ENCODE data around the gene THSD7A. TPM values are rescaled to one million over a fixed set of nuclear protein-coding genes. Genes with fewer than 3 reads are reported as not detected.

Gene THSD7A
- total RNA-seq, 4 donors from 2014 or later, result 11.4 to 24.7 (median 15.2) TPM

DNA sequence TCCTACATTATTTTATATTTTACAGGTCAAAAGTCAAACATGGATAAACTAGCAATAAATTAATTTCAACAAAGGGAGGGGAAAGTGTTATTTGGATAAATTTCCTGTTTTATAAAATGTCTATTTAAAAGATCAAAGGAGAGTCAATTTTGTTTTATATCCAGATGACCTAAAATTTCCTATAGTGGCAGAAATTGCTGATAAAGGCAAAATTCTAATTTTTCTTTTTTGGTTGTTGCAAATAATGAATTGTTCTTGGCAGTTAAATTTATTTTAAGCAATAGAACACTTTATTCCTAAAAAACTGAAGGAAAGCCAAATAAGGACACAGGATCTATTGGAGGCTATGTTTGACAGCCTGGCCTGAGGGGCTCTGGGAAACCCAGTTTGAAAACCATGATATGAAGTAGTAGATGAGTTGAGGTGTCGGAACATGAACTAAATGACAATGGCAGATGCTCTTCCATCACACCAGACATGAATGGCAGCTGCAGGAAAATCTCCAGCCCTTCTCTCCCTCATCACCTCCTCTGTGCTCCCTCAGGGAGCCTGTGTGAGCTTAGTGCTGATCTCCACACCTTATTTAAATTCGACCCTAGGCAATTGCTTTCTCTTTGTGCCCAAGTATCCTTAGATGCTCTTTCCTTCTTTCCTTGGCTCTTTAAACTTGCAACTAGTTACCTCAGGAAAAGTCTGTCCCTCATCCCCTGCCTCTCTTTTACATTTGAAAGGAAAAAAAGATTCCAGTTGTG is 395.0 kb downstream of the THSD7A start:
- no peak for TF ChIP-seq POLR2A (IDR thresholded peaks at IDR 0.05)
- TF ChIP-seq, protein P1, sequence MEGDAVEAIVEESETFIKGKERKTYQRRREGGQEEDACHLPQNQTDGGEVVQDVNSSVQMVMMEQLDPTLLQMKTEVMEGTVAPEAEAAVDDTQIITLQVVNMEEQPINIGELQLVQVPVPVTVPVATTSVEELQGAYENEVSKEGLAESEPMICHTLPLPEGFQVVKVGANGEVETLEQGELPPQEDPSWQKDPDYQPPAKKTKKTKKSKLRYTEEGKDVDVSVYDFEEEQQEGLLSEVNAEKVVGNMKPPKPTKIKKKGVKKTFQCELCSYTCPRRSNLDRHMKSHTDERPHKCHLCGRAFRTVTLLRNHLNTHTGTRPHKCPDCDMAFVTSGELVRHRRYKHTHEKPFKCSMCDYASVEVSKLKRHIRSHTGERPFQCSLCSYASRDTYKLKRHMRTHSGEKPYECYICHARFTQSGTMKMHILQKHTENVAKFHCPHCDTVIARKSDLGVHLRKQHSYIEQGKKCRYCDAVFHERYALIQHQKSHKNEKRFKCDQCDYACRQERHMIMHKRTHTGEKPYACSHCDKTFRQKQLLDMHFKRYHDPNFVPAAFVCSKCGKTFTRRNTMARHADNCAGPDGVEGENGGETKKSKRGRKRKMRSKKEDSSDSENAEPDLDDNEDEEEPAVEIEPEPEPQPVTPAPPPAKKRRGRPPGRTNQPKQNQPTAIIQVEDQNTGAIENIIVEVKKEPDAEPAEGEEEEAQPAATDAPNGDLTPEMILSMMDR (IDR thresholded peaks at IDR 0.05), result no peak
- H3K4me3 ChIP-seq, result no peak overlapping the region
- H3K36me3 ChIP-seq, result peaks cover 0 to 14% (median 0%) of the 10 kb centered on the region in 3 donors
- peak overlapping the region in 1 of 4 donors; percentile 23 for H3K27ac ChIP-seq
- H3K9me3 ChIP-seq, result peaks cover 0 to 9% (median 0%) of the 10 kb centered on the region in 4 donors
- peaks cover 0 to 37% (median 0%) of the 10 kb centered on the region in 4 donors for H3K4me1 ChIP-seq
- no peak for DNase-seq (ENCODE audit: low spot score in 2 of 2)
- 62 to 68% methylated on average over 2 of the region's 2 CpGs for WGBS, 2 donors
- H3K27me3 ChIP-seq, result no peaks in the 10 kb centered on the region

DNA sequence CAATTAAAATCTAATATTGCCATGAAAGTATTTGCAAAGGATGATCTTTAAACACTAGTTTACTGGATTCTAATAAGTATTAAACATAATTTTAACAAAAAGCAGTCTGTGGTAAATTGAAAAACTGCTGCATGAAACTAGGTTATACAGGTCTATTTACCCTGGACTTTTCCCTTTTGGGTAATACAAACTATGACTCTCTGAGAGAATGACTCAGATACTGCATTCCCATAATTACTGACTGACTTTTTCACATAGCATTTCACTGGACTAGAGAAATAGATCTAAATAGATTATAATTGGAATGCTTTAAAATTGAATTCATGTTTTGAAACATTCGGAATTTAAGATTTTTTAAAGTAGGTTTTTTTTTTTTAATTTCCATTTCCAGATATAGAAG is 395.7 kb downstream of the THSD7A start:
- H3K9me3 ChIP-seq, result peaks cover 0 to 9% (median 0%) of the 10 kb centered on the region in 4 donors
- 40 to 45% methylated on average over 1 of the region's 1 CpG for WGBS, 2 donors
- H3K4me3 ChIP-seq, result no peak overlapping the region
- H3K27ac ChIP-seq, result peak overlapping the region in 1 of 4 donors; percentile 23
- no peak for TF ChIP-seq POLR2A (IDR thresholded peaks at IDR 0.05)
- no peak for TF ChIP-seq EP300 (IDR thresholded peaks at IDR 0.05)
- TF ChIP-seq, protein P1 (IDR thresholded peaks at IDR 0.05), result no peak
- peaks cover 0 to 37% (median 0%) of the 10 kb centered on the region in 4 donors for H3K4me1 ChIP-seq
- H3K27me3 ChIP-seq, result no peaks in the 10 kb centered on the region
- no peak for DNase-seq (ENCODE audit: low spot score in 2 of 2)
- H3K36me3 ChIP-seq, result peaks cover 0 to 14% (median 0%) of the 10 kb centered on the region in 3 donors

DNA sequence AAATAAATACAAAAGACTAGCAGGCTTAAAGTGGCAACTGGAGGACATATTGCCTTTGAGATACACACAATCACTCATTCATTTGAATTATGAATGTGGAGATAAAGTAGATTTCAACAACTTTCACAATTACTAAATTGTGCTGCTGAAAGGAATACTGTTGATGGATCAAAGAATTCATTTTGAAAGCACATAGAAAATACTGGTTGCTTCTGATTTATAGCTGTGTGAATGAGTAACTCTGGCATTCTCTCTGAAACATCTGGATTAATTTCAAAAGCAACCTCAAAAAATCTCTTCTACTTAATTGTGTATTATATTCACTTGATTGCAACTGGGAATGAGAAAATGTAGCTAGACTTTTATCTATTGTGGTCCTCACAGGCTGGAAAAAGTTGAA is 397.6 kb downstream of the THSD7A start:
- H3K27ac ChIP-seq, result peak overlapping the region in 2 of 4 donors; percentile 23 to 29
- peaks cover 0 to under 1% (median 0%) of the 10 kb centered on the region in 3 donors for H3K36me3 ChIP-seq
- H3K4me3 ChIP-seq, result no peak overlapping the region
- TF ChIP-seq POLR2A (IDR thresholded peaks at IDR 0.05), result no peak
- no peak for TF ChIP-seq EP300 (IDR thresholded peaks at IDR 0.05)
- TF ChIP-seq, protein P1 (IDR thresholded peaks at IDR 0.05), result no peak
- H3K27me3 ChIP-seq, result no peaks in the 10 kb centered on the region
- H3K4me1 ChIP-seq, result peaks cover 0 to 37% (median 0%) of the 10 kb centered on the region in 4 donors
- DNase-seq (ENCODE audit: low spot score in 2 of 2), result no peak
- no peaks in the 10 kb centered on the region for H3K9me3 ChIP-seq

DNA sequence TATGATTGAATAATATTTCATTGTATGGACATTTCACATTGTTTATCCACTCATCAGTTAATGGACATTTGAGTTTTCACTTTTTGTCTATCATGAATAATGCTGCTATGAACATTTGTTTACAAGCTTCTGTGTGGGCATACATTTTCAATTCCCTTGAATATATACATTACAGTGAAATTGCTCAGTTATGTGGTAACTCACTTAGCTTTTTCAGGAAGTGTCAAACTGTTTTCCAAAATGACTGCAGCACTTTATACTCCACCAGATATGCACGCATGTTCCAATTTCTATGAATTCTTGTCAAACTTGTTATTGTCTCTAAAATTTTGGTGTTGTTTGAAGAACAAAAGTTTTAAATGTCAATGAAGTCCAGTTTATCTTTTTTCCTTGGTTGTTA is 401.2 kb downstream of the THSD7A start:
- Histone ChIP-seq H3K36me3 (no peaks in the 10 kb centered on the region), H3K27ac (no peak overlapping the region), H3K9me3 (no peaks in the 10 kb centered on the region), H3K27me3 (no peaks in the 10 kb centered on the region), H3K4me1 (peaks cover 0 to 21% (median 0%) of the 10 kb centered on the region in 4 donors), H3K4me3 (no peak overlapping the region)
- no peak for DNase-seq (ENCODE audit: low spot score in 2 of 2)
- TF ChIP-seq EP300 (IDR thresholded peaks at IDR 0.05) (no peak), POLR2A (IDR thresholded peaks at IDR 0.05) (no peak)
- TF ChIP-seq, protein P1 (IDR thresholded peaks at IDR 0.05), result no peak
- 75 to 84% methylated on average over 1 of the region's 1 CpG for WGBS, 2 donors

DNA sequence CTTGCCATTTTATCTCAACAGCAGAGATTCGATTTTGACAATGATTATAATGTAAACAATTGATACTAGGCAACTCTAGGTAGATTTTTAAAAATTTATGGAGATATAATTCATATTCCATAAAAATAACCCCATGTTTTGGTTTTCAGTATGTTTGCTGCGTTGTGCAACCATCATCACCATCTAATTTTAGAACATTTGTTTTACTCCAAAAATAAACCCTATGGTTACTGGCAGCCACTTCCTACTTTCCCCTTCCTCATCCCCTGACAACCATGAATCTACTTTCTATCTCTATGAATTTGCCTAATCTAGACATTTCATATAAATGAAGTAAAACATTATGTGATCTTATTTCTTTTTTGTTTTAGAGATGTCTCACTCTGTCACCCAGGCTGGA is 401.9 kb downstream of the THSD7A start:
- DNase-seq (ENCODE audit: low spot score in 2 of 2), result no peak
- H3K27ac ChIP-seq, result no peak overlapping the region
- H3K4me1 ChIP-seq, result peaks cover 0 to 15% (median 0%) of the 10 kb centered on the region in 4 donors
- no peaks in the 10 kb centered on the region for H3K36me3 ChIP-seq
- no peak overlapping the region for H3K4me3 ChIP-seq
- no peaks in the 10 kb centered on the region for H3K27me3 ChIP-seq
- TF ChIP-seq POLR2A (IDR thresholded peaks at IDR 0.05) (no peak), EP300 (IDR thresholded peaks at IDR 0.05) (no peak)
- TF ChIP-seq, protein P1 (IDR thresholded peaks at IDR 0.05), result no peak
- H3K9me3 ChIP-seq, result no peaks in the 10 kb centered on the region
- WGBS, 2 donors, result 62 to 76% methylated on average over 2 of the region's 2 CpGs

All from tibial nerve (tissue), 4 donors.